Forelimb muscle (tissue), 1 donor: ENCODE data around the gene ELAVL3. TPM values are rescaled to one million over a fixed set of nuclear protein-coding genes. Genes with fewer than 3 reads are reported as not detected.
"Not testable (repeated sequence)": the region's sequence is repeated elsewhere in the genome, so short reads cannot be mapped to it uniquely, and the experiment has no call there.

ENCODE experiments used
- DNase-seq: peaks from one replicate; pipeline ENCODE4 v3.0.0-alpha.2; 2013; ENCODE audit warnings: low read depth
- polyA plus RNA-seq: library from polyadenylated mRNA; unstranded; fragments of 120-200 nt; gene quantifications from one replicate; pipeline ENCODE4 v1.2.1, GENCODE V29; 2013; ENCODE audit not compliant: insufficient read length

ELAVL3 gene
- polyA plus RNA-seq, 1 donor: 0.04 TPM

DNA sequence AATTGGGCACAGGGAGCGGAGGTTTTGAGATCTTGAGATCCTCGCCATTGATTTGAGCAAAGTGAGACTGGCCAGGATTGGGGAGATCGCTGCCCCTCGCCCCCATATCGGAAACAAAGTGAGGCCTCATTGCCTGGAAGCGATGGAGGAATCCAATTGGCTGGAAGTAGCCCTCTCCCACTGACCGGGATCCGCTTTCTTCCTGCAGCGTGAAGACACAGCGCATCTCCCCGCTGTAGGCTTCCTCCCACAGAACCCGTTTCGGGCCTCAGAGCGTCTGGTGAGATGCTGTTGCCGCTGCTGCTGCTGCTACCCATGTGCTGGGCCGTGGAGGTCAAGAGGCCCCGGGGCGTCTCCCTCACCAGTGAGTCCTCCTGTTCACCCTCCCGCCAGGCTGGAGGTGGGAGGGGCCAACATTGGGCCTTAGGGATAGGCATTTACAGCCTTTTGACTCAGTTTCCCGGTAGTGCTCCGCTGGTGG is 45.0 kb downstream of the ELAVL3 start:
- no peak for DNase-seq

DNA sequence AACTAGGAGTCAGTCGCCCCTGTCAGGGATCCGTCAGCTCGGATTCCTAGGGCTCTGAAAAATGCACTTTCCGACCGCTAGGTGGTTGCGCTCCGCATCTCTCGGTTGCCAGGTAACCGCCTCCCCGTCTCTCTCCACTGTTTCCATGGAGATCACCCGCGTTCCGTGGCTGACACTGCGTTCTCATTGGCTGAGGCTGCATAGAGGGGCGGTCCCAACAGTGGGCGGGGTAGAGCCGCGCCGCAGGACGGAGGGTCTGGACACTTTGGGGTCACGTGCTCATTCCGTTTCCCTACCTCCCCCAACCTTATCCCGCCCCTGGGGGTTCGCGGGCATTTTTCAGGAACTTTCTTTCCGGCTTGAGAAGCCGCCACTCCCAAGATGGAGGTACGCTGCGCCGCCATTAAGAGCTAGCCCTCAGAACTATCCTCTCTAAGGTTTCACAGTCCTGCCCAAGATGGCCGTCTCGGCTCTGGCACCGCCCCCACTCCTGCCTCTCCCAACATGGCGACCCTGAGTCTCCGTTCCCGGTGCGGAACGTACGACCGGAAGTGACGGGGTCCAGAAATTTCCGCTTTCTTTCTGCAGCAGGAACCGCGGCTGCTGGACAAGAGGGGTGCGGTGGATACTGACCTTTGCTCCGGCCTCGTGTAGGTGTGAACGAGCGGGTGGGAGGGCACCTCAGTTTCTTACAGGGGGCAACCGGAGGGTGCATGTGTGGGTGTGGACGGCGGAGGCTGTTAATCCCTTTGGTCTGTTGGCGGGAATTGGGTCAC is 45.6 kb downstream of the ELAVL3 start, which contains the start of the genes ODAD3 and PRKCSH:
TSS of gene ODAD3 (minus strand) at position 65 of the 776 bp plus-strand sequence. CDS start 105 bp downstream, outside the sequence.
TSS of gene PRKCSH (plus strand) at position 579 of the 776 bp plus-strand sequence. CDS start 483 bp downstream, outside the sequence.
- DNase-seq: peak; percentile 98

DNA sequence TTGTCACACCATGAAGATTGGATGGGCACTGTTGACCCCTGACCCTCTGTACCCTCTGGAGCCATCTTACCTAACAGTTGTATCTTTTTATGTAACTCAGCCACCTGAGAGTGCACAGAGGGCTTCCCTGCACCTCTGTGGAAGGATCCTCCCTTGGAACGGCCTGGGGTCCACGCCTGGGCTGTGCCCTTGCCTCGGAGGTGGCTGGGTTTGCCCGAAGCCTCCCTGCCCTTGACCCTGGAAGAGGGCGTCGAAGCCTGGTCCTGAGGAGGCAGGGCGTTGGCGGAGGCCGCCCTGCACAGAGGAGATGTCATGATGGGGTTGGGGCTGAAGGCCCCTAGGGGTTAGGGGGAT is 46.2 kb downstream of the ELAVL3 start:
- DNase-seq: no peak

DNA sequence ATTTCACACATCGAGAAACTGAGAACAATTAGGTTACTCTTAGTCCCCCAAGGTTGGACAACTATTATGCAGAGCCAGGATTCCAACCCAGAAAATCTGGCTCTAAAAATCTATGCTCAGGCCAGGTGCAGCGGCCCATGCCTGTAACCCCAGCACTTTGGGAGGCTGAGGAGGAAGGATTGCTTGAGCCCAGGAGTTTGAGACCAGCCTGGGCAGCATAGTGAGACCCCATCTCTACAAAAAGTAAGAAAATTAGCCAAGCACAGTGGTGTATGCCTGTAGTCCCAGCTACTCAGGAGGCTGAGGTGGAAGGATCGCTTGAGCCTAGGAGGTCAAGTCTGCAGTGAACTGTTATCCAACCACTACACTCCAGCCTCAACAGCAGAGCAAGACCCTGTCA is 47.3 kb downstream of the ELAVL3 start:
- not testable (repeated sequence) for DNase-seq

DNA sequence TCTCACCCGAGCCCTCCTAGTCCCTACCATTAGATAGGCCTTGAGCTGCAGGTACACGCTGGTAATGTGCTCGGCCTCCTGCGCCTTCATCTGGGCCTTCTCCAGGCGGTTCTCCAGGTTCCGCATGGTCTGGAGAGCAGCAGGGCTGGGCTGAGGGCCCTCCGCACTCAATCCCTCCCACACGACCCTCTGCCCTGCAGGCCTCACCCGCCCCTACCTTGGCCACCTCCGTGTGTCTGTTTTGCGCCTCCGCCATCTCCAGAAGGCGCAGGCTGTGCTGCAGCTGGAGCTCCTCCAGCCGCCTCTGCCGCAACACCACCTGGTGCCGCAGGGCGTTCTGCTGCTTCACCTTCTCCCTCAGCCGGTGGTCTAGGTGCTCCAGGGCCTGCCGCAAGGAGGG is 54.2 kb downstream of the ELAVL3 start:
- no peak for DNase-seq

DNA sequence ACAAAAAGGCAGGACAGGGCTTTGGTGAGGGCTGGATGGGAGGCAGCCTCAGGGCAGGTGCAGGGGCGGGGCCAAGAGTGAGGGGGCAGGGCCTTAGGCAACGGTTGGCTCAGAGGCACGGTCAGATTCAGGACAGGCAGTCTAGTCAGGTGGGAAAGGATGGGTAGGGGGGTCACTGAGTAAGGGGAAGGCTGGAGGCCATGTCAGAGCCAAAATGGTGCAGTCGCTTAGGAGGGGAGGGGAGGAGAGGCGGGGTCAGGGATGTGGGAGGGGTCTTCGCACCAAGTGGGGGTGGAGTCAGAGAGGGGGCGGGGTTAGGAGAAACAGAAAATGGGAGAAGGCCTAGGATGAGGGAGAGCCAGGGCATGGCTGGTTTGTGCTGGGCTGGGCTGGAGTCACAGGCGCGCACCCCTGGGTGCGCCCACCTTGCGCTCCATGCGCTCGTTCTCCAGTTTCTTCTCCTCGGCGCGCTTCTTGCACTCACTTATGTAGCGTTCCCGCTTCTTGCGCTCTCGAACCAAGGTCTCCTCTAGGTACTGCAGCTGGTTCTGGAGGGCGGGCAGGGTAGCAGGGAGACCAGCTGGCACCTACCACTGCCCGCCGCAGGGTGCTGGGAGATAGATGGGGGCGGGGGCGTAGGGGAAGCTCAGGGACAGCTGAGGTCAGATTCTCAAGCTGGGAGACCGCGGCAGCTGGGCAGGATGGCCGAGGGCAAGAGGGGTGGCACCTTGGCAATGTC is 55.0 kb downstream of the ELAVL3 start:
- no peak for DNase-seq

DNA sequence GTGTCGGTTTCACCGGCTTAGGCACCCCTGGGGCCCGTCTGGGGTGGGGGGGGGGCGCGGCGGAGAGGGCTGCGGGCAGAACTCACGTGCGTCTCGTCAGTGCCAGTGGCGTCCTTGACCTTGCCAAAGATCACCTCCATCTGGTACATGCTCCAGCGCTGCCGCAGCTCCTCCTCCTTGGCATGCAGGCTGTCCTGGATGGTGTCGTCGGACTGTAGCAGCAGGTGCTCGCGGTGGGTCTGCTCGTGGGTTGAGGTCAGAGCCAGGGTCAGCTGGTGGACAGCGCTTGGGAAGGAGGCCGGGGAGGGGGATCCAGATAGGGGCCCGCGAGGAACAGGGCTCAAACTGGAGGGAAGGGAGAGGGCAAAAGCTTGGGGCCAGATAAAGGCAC is 57.1 kb downstream of the ELAVL3 start:
- no peak for DNase-seq

DNA sequence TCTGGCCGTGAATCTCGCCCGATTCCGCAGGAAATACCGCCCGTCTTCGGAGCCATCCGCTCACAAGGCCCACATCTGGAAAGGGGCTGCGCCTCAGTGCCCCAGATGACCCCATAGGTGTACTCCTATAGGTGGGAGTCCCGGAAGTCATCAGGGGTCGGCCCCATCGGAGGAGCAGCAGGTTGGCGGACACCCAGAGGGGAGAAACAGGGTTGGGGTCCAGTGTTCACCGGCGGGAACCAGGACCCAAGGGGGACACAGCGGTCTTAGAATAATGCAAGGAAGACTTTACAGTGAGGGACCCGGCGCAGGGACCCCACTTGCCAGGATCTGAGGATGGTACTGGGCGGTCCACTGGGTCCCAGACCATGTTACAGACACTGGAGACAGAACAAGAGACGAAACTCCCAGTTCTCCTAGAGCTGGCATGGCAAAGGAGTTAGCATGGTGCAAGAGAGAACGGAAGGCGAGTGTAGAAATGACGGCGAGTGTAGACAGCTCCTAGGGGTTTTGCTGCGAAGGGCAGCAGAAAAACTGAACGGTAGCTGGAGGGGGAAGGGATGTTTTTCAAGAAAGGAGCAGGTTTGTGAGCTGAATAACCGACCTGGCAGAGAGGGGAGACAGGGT is 57.6 kb downstream of the ELAVL3 start:
- no peak for DNase-seq

DNA sequence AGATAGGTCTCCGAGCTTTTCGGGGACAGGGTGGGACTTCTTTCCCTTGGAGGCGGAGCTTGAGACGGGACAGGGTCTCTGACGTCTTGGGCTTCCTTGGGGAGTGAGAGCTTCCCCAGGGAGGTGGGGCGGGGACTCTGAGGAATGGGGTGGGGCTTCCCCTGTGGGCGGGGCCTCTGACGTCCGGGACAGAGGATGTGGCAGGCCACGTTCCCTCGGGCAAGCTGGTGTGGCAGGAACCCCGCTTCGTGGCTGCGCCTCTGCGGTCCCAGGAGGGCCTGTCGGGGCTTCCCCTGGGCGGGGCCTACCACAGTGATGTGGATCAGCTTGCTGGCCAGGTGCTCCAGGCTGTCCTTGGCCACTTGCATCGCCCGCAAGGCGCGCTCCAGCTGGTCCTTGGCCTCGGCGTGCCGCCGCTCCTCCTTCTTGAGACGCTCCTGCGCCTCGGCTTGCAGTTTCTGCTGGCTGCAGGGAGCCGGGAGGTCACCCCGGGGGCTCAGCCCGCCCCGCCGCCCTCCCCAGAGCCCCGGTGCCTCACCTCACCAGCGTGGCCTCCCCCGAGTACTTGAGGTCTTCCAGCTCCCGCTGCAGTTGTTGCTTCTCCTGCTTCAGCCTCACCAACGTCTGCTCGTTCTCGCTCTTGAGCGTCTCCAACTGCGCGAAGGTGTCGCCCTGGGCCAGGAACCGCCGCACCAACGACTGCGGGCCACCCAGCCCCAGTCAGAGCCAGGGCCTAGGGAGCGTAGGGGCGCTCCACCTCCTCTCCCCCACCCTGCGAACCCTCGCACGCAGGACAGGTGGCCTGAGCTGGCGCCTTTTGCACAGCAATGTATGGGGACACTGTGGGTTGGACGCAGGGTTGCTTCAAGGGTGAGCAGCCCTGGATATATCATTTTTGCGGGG is 58.4 kb downstream of the ELAVL3 start:
- DNase-seq: no peak

DNA sequence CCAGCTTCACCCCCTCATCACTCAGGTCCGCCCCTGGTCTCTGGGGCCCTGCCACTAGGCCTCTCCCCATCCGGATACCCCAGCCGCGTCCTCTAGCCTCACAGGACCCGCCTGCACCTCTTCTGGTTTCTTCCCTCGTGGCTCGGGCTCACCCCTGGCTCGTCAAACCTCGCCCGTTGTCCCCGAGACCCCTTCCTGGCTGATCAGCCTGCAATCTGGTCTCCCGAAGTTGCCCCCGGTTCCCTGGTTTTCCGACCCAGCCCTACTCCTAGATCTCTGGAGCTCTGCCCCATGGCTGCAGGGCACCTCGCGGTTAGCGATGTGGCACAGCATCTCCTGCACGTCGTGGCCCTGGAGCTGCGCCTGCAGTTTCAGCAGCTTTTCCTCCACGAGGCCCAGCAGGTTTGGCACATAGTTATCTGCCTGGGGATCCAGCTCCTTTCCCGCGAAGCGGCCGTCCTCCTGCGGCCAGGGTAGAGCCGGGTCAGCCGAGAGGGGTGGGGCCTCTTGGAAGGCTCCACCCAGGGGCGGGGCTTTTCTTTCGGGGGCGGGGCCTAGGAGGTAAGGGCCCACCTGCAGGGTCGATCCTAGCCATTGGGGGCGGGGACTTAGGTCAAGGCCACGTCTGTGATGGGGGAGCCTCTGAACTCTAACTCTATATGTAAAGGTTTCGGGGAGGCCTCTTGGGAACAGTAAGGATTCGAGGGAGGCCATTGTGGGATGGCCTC is 59.3 kb downstream of the ELAVL3 start:
- DNase-seq: no peak

DNA sequence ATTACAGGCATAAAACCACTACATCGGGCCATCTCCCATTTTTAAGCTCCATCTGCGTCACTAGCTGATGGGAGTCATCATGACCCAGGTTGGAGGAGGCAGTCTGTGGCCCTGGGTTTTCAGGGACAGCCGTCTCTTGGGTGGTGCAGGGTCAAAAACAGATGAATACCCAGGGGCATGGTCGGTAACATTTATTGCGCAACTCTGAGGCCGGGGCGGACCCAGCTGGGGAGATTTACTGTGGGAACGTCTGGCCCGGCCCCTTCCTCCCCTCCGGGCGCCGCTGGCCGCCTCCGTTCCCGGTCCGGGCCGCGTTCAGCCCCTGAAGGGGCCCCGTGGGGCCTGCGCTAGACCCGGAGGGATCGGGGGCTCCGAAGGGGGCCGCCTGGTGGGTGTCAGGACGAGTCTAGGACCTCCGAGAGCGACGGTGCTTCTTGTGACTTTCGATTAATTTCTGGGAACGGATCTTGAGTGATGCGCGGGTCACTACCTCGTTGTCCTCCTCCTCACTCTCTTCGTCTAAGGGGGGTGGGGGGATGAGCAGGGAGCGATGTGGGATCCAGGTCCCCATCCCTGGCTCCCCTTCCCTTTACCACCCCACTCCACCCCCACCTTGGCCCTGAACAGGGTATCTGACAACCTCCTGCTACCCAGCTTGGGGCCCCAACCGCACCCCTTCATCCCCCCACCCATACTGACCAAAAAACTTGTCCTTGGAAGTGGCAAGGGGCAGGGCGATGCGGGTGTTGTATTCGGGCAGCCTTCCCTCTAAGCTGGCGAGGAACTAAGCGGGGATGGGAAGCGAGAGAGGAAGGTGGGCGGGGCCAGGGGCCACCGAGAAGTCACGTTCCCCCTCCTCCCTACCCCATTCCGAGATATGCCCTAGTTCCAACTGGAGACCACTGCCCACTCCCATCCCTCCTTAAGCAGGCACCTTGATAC is 60.1 kb downstream of the ELAVL3 start:
- DNase-seq: no peak

DNA sequence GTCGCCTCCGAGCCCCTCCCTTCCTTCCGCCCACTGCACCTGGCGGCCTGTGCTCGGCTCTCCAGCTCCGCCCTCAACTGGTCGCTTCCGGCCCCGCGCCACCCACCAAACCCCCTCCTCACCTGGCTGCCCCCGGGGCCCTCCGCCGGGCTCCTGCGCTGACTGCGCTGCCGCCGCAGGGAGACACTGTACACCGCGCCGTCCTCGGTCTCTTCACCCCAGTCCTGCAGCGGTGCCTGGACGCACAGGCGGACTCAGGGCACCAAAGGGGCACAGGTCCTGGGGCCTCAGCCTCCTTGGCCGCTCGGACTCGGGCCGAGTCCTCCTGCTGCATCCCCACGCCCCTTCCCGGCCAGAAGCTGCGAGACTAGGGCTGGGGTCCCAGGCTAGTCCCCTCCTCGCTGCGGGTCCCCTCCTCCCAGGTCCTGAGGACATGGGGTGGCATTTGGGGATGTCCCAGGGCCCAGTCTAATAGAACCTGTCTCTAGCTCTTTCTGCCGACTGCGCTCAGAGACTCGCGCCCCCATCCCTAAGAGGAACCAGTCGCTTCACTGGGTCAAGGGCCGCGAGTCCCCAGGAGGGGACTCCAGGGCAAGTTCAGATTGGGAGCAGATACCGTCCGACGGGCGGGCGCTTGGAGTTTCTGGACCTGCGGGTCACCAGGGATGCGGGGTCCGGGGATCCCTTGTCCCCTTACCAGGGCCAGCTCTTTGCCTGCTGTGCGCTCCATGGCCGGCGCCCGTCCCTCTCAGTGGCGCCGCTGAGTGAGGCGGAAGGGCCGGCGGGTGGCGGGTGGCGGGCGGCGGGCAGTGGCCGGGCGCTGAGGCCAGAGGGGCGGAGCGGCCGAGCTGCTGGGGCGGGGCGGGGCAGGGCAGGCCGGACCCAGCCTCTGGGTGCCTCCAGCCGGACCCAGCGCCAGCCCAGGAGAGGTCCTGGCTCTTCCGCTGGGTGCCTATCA is 62.0 kb downstream of the ELAVL3 start, which contains the start of gene RGL3:
TSS of gene RGL3 (minus strand) at position 766 of the 958 bp plus-strand sequence. CDS start at position 730, 36 bp downstream.
- no peak for DNase-seq

DNA sequence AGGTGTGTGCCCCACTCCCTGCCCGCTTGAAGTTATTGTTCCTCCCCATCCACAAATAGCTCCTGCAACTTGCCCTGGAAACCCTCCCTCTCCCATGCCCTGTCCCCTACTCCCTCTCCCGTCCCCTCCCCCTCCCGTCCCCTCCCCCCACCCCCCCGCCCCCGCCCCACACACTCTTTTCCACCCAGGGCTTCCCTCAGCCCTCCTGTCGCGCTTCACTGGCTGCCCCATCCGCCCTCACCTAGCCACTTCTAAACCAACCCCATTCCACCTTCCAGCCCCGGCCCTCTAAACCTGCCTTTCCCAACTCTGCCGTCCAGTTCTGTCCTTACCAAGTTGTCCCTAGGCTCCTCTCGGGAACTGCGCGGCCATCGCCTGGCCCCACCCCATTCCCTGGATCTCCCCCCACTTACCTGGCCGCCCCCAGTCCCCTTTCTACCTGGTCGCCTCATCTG is 62.7 kb downstream of the ELAVL3 start:
- no peak for DNase-seq

DNA sequence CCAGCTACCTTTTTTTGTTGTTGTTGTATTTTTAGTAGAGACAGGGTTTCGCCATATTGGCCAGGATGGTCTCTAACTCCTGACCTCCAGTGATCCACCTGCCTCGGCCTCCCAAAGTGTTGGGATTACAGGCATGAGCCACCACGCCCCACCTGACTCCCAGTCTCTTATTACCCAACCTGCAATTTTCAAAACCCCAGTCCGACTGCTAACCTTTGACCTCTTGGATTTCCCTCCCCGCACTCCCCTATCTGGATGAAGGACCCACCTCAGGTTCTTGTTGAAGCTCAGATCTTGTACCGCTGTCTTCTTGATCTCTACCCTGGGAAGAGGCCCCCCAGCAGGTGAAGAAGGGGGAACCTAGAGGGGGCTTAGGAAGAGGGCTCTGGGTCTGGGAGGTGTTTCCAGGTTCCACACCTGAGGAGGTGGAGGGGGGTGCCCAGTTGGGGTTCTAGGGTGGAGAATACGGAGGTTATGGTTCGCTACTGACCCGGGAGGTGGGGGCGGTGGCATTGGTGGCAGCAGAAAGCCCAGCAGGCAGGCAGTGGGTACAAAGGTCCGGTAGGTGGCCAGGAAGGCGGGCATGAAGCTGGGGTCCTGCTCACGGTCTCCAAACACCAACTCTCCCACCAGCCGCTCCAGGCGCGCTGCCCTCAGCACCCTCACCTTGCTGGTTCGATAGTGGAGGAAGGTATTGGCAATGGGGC is 64.3 kb downstream of the ELAVL3 start:
- DNase-seq: no peak

DNA sequence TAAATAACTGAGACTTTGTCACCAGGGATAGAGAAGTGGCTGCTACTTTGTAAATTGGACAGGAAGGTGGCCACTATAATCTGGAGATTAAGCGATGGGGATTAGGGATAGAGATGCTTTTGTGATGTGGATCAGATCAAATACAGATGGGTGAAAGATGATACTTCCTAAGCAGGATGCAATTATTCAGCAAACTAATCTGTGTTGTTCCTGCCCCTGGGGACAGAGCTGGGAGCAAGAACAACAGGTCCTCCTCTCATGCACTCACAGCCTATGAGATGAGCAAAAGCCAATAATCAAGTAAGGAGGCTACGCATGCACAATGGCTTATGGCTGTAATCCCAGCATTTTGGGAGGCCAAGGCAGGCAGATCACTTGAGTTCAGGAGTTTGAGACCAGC is 66.3 kb downstream of the ELAVL3 start:
- DNase-seq: no peak

DNA sequence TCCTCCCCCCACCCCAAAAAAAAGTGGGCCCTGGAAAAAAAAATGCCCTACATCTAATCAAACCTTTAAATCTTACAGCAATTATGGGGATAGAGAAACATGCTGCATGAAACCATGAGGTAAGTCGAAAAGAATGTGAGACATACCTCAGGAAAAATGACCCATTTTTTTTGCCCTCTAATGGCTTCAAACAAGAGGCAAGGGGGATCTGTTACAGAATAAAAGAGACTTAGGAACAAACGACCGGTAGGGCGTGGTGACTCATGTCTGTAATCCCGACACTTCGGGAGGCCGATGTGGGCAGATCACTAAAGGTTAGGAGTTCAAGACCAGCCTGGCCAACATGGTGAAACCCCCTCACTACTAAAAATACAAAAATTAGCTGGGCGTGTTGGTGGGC is 70.2 kb downstream of the ELAVL3 start:
- no peak for DNase-seq

DNA sequence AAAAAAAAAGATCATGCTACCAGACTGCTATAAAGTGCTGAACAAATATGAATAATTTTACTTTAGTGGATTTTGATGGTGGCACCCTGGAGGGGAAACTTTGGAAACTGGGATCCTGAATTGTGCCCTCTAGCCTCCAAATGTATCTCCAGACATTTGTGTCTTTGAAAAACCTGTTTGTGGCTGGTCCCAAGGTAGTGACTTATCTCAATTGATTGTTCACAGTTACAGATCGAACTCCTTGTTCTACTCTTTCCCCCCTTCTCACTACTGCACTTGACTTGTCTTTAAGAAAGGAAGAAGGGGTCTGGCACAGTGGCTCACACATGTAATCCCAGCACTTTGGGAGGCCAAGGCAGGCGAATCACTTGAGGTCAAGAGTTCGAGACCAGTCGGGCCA is 72.3 kb downstream of the ELAVL3 start:
- DNase-seq: no peak
